ENCODE measurements around the gene ZFAND6. TPM values are rescaled to one million over a fixed set of nuclear protein-coding genes. Genes with fewer than 3 reads are reported as not detected.

ZFAND6 gene
- total RNA-seq, 2 donors from 2014 or later: 85.1 to 146 TPM

- no peak for DNase-seq (ENCODE audit: low spot score)
- H3K4me3 ChIP-seq: no peak overlapping the region
- TF ChIP-seq, protein P1, sequence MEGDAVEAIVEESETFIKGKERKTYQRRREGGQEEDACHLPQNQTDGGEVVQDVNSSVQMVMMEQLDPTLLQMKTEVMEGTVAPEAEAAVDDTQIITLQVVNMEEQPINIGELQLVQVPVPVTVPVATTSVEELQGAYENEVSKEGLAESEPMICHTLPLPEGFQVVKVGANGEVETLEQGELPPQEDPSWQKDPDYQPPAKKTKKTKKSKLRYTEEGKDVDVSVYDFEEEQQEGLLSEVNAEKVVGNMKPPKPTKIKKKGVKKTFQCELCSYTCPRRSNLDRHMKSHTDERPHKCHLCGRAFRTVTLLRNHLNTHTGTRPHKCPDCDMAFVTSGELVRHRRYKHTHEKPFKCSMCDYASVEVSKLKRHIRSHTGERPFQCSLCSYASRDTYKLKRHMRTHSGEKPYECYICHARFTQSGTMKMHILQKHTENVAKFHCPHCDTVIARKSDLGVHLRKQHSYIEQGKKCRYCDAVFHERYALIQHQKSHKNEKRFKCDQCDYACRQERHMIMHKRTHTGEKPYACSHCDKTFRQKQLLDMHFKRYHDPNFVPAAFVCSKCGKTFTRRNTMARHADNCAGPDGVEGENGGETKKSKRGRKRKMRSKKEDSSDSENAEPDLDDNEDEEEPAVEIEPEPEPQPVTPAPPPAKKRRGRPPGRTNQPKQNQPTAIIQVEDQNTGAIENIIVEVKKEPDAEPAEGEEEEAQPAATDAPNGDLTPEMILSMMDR (IDR thresholded peaks at IDR 0.05): no peak
- H3K4me1 ChIP-seq: peaks cover 0 to 11% of the 10 kb centered on the region in 2 donors
- no peaks in the 10 kb centered on the region for H3K9me3 ChIP-seq
- H3K27me3 ChIP-seq: no peaks in the 10 kb centered on the region
- H3K36me3 ChIP-seq: peaks cover 29% of the 10 kb centered on the region
- no peak overlapping the region for H3K27ac ChIP-seq
These were observed 125.1 kb downstream of the ZFAND6 start for GRCh38 chr15:80184554-80184953.

DNA sequence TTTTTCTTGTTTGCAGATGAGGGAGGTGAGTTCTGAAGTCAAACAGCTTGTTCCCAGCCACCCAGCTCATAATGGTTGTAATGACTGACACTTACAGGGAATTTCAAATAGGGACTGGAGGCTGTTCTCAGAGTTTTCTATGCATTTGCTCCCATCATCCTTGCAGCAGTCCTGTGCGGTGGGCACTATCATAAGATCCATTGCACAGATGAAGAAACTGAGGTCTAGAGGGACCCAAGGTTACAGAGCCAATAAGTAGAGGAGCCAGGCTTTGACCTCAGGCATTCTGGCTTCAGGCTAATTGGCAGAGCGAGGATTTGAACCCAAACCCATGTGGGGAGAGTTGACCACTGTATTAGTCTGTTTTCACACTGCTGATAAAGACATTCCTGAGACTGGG lies 125.7 kb downstream of the ZFAND6 start:
- no peaks in the 10 kb centered on the region for H3K9me3 ChIP-seq
- peaks cover 29% of the 10 kb centered on the region for H3K36me3 ChIP-seq
- peaks cover 0 to 11% of the 10 kb centered on the region in 2 donors for H3K4me1 ChIP-seq
- TF ChIP-seq, protein P1 (IDR thresholded peaks at IDR 0.05): no peak
- H3K27me3 ChIP-seq: no peaks in the 10 kb centered on the region
- no peak for DNase-seq (ENCODE audit: low spot score)
- H3K27ac ChIP-seq: no peak overlapping the region
- no peak overlapping the region for H3K4me3 ChIP-seq

GRCh38 chr15:80186066-80186465 lies 126.6 kb downstream of the ZFAND6 start:
- Histone ChIP-seq H3K4me3 (no peak overlapping the region), H3K27ac (no peak overlapping the region), H3K36me3 (peaks cover 26% of the 10 kb centered on the region), H3K27me3 (no peaks in the 10 kb centered on the region), H3K9me3 (no peaks in the 10 kb centered on the region), H3K4me1 (peaks cover 0 to 11% of the 10 kb centered on the region in 2 donors)
- TF ChIP-seq, protein P1 (IDR thresholded peaks at IDR 0.05): no peak
- DNase-seq (ENCODE audit: low spot score): no peak

DNA sequence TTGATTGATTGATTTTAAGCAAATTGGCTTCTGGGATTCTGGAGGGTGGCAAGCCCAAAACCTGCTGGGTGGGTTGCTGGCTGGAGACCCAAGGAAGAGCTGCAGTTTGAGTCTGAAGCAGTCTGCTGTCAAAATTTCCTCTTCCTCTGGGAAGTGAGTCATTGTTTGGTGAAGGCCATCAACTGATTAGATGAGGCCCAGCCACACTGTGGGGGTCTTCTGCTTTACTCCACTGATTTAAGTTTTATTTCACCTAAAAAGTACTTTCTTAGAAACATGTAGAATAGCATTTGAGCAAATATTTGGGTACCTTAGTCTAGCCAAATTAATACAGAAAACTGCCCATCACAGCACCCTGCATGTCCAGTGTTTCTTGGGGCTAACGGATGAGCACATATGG lies 127.1 kb downstream of the ZFAND6 start:
- H3K4me1 ChIP-seq: peaks cover 0 to 11% of the 10 kb centered on the region in 2 donors
- TF ChIP-seq, protein P1 (IDR thresholded peaks at IDR 0.05): no peak
- no peaks in the 10 kb centered on the region for H3K9me3 ChIP-seq
- no peaks in the 10 kb centered on the region for H3K27me3 ChIP-seq
- DNase-seq (ENCODE audit: low spot score): no peak
- H3K36me3 ChIP-seq: peaks cover 21% of the 10 kb centered on the region
- H3K27ac ChIP-seq: no peak overlapping the region
- no peak overlapping the region for H3K4me3 ChIP-seq

Other genes starting within 250 kb of the ZFAND6 start
- gene MTHFS, start 162.7 kb upstream of the ZFAND6 start, total RNA-seq: 10 to 100 TPM in 1 of 2 donors, 1 to 10 TPM in 1; 8.0 to 12.0 TPM
- 1 to 10 TPM; 1.5 to 3.1 TPM for gene BCL2A1, start 88.5 kb upstream of the ZFAND6 start, total RNA-seq
- gene FAH, start 93.3 kb downstream of the ZFAND6 start, total RNA-seq: 10 to 100 TPM; 14.4 to 14.6 TPM
- under 1 TPM; 0.22 to 0.59 TPM for gene CTXND1, start 192.5 kb downstream of the ZFAND6 start, total RNA-seq

Measured in right atrium auricular region (tissue), 2 donors.